ENCODE results near the gene SNTB2.
A peak's percentile ranks its signal among the peaks of the same experiment; 100 is the strongest.
"Not testable (repeated sequence)": the region's sequence is repeated elsewhere in the genome, so short reads cannot be mapped to it uniquely, and the experiment has no call there.

SNTB2 gene

DNA sequence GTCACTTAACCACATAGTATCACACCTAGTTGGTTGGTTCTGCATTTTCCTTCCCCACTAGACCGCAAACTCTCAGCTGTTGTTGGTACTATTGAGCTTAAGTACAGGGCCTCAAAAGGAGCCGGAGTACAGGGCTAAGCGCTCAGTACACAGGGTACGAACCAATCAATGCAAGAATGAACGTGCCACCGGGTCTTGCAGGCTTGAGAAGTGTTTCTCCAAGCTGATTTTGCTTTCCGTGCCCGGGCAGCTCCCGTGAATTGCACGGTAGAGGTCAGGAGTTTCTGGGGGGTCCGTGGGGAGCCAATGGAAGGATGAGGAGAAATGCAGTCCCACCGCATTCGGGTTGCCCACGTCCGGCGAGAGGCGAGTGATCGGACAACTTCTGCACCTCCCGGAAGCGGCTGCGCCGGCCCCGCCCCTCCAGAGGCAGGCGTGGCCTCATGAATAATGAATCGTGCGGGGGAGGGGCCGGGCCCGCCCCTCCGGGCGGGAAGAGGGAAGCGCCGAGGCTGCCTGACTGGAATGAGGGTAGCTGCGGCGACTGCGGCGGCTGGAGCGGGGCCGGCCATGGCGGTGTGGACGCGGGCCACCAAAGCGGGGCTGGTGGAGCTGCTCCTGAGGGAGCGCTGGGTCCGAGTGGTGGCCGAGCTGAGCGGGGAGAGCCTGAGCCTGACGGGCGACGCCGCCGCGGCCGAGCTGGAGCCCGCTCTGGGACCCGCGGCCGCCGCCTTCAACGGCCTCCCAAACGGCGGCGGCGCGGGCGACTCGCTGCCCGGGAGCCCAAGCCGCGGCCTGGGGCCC lies at the start of gene SNTB2:
Gene SNTB2 (plus strand): TSS at position 523 of the 804 bp plus-strand sequence. CDS start 3 bp downstream, at position 526.
- peak; percentile 57 to 85 for DNase-seq

DNA sequence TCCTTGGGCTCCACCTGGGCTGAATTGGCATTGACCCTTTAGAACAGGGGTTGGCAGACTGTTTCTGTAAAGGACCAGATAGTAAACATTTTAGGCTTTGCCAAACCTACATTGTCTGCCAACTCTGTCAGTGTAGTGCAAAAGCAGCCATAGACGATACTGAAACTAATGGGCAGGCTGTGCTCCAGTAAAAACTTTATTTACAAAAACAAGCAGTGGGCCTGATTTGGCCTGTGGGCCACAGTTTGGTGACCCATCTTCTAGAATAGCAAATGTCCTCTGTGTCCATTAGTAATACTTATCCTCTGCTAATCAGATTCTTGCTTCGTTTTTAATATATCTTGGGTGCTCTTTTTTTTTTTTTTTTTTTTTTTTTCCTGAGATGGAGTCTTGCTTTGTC lies 48.4 kb upstream of the SNTB2 start:
- DNase-seq, result no peak

DNA sequence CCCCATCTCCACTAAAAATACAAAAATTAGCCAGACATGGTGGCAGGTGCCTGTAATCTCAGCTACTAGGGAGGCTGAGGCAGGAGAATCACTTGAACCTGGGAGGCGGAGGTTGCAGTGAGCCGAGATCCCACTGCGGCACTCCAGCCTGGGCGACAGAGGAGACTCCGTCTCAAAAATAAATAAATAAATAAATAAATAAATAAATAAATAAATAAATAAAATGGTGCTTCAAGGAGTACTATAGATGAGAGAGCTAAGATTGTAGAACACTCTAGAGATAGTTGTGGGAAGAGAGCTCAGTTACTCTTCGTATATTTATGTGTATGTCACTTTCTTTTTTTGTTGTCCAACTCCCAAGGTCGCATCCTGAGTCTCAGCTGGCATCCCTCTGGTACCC lies 47.5 kb upstream of the SNTB2 start:
- not testable (repeated sequence) for DNase-seq

DNA sequence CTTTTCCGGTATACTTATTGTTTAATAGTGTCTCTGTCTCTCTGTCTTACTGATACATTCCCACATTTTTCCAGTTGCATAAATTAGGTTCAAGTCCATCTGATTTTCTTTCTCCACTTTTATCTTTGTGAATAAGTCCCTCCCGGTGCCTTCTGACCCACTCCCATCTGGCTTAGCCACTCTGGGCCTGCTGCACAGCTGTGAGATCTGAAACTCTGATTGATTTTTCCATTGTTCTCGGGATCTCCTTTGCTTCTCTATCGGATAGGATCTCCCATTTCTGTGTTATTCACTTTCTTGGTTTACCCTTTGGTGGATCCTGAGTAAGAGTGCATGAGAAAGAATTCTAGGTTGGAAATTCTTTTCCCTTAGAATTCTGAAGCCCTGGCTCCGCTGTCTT lies 46.0 kb upstream of the SNTB2 start:
- no peak for DNase-seq

DNA sequence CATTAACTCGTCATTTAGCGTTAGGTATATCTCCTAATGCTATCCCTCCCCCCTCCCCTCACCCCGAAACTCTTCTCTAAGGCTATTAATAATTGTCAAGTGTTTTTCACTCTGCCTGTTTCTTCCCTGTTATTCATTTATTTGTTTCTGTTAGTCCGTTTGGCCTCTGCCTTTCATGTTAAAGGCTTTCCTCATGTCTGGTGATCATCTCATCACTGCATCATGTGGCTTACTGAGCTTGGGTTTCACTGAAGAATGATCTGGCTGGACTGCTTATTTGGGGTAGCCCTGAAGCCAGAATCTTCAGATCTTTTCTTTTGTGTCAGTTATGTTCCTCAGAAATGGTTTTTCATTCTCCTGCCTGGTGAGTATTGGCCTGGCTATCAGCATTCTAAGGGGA lies 45.0 kb upstream of the SNTB2 start:
- no peak for DNase-seq

DNA sequence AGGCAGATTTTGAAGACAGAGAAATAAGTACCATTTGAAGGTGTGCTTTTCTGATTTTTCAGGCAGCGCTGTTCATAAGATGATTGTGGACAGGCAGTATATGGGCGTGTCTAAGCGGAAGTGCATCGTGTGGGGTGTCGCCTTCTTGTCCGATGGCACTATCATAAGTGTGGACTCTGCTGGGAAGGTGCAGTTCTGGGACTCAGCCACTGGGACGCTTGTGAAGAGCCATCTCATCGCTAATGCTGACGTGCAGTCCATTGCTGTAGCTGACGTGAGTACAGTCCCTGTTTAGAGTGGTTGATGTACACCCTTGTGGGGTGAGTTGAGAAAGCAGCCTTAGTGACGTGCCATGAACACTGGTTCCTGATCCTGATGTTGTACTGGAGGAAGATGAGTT lies 43.8 kb upstream of the SNTB2 start:
- DNase-seq, result no peak

DNA sequence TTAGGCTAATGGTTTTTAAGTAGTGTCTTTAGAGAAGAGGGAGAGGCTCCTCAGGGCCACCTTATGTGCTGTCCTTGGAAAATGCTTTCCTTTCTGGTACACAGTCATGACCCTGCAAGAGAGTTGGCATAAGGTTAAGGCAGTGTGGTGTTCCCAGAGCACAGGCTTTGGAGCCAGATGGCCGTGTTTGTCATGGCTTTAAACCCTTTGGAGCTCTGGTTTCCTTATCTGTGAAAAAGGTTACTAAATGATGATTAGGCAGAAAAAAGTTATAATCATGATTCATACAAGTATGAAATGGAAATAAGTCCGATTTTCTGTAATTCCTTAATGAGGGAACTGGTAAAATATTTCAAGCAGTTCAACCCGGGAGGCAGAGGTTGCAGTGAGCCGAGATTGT lies 41.3 kb upstream of the SNTB2 start:
- no peak for DNase-seq

DNA sequence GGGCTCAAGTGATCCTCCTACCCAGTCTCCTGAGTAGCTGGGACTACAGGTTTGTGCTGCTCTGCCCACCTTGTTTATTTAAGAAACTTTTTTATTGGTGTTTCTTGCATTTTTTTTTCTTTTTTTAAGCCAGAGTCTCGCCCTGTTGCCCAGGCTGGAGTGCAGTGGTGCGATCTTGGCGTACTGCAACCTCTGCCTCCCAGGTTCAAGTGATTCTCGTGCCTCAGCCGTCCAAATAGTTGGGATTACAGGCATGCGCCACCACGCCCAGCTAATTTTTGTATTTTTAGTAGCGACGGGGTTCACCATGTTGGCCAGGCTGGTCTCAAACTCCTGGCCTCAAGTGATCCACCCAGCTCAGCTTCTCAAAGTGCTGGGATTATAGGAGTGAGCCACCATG lies 37.3 kb upstream of the SNTB2 start:
- DNase-seq, result not testable (repeated sequence)

DNA sequence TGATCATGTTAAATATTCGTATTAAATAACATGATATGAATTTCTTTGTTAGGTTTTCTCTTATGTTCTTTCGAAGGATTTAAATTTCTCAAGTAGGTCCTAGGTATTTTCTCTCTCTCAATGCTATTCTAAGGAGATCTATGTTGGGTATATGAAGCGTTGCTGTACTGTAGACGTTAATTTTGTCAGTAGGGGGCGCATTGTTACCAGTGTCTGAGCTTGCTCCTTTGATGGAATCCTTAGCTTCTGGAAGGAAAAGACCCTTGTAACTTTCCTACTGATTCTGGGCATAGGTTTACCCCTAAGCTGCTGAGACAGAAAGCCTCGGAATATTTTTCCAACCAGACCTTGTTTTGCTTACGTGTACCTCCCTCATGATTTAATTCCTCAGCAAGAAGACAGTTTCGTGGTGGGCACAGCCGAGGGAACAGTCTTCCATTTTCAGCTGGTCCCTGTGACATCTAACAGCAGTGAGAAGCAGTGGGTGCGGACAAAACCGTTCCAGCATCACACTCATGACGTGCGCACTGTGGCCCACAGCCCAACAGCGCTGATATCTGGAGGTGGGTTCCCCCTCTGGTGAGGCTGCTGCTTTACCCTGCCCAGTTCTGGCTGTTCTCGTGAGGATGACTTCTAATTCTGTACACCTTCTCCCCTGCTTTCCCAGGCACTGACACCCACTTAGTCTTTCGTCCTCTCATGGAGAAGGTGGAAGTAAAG lies 36.7 kb upstream of the SNTB2 start:
- peak in 1 of 2 experiments; percentile 77 for DNase-seq

DNA sequence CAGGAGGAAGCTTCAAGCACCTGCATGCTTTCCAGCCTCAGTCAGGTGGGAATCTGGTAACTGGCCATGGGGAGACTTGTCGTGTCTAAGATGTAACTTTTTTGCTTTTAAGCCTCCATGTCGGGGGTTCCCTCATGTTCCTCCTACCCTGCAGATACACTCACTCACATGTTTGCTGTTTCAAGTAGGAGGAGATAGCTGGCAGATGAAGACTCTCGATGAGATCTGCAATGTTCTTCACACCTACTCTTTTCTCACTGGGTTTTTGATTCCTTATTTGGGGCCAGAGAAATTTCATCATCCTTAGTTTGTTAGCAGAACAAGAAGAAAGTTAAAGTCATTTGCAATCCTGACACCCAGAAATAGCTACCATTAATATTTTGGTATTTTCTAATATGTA lies 29.8 kb upstream of the SNTB2 start:
- no peak for DNase-seq

DNA sequence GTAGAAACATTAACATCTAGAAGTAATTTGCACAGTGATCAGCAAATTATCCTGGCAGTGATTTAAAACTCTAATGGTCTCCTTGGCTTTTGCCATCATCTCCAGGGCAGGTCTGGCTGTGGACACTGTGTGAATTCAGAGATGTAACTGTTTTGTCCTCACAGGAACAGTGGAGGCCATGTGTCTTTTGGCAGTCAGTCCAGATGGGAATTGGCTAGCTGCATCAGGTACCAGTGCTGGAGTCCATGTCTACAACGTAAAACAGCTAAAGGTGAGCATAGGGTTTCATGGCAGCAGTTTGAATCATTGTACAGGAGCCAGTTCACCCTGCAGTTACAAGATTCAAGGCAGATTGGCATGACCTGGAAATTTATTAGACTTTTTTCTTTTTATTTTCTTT lies 26.8 kb upstream of the SNTB2 start:
- no peak for DNase-seq

DNA sequence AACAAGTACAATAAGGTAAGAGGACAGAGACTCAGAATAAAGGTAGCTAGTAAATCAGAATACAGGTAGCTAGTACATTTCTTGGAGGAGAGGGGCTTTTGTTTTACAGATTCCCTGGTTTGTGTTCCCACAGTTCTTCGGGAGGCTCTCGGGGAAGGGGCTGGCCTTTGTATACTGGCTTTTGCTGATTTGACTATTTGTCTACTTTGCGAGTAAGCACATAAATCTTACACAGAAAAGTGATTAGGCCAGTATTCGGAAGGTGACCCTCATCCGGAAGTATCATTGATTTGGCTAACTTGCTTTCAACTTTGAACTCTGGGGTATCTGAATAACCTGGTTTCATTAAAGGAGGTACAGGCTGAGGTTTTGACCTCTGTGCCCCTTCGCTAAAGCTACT lies 21.4 kb upstream of the SNTB2 start:
- no peak for DNase-seq

DNA sequence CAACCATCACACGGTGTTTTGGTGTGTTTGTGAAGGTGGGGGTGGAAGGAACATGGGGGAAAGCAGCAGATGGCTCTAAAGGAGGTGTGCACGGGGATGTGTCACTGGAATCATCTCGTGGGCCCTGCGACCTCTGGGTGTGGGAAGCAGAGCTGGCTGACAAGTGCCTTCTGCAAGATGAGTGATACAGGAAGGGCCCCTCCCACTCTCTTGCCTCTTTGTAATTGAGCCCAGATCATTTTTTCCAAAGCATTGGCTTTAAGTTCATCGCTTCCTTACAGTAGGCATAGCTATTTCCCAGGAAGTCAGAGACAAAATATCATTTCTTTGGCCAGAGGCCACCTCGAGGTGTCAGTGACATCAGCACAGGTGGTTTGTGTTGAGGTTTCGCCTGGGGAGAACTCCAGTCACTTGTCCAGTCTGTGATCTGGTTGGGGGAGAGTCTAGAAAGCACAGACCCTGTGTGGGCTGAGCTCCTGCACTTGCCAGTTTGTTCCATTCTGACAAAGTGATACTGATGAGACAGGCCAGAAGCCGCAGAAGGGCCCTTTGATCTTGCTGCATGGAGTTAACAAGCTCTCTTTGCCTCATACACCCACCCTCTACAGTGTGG lies 20.6 kb upstream of the SNTB2 start:
- peak in 1 of 2 experiments; percentile 14 for DNase-seq

DNA sequence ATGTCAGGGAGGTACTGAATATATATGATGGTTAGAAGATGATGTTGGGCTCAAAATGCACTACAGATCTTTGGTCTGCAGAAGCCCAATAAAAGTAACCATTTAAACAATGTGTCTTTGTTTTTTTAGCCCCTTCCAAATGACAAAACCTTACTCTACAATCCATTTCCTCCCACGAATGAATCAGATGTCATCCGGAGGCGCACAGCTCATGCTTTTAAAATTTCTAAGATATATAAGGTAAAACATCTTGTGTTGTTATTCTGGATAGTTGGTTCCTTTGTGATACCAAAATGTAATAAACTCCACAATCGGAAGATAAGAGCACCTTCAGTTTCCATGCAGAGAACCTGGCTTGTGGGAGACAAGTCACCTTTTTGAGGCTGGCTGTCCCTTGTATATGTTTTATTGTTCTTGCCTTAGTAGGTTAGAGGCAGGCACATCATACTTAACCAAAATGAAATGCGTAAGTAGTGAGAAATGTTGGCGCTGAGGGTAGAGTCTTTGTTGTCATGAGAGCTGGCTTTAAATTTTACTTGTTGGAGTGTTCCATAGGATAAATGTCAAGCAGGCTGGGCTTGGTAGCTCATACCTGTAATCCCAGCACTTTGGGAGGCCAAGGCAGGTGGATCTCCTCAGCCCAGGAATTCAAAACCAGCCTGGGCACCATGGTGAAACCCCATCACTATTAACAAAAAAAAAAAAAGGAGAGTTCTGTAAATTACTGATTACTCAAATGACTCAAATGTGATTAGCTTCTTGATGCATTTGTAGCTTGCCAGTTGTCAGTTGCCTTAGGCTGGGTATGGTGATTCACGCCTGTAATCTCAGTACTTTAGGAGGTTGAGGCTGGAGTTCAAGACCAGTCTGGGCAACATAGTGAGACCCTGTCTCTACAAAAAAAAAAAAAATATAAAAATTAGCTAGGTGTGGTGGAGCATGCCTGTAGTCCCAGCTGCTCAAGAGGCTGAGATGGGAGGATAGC lies 19.7 kb upstream of the SNTB2 start:
- no peak for DNase-seq

DNA sequence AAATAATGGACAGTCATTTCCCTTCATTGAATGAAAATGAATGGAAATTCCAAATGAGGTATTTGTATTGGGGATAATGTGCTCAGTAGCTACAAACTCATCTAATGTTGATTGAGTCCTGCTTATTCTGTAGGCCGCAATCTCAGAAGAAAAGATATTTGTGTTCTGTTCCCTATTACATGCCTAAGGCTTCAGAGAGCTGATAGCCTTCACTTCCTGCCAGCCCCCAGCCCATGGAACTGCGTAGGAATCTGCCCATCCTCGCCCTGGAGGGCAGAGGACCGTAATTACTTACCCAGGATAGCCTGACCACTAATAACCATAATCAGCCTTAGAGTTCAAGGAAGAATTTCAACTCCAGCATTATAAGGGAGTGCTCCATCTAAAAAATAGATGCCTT lies 17.9 kb upstream of the SNTB2 start:
- DNase-seq, result no peak

DNA sequence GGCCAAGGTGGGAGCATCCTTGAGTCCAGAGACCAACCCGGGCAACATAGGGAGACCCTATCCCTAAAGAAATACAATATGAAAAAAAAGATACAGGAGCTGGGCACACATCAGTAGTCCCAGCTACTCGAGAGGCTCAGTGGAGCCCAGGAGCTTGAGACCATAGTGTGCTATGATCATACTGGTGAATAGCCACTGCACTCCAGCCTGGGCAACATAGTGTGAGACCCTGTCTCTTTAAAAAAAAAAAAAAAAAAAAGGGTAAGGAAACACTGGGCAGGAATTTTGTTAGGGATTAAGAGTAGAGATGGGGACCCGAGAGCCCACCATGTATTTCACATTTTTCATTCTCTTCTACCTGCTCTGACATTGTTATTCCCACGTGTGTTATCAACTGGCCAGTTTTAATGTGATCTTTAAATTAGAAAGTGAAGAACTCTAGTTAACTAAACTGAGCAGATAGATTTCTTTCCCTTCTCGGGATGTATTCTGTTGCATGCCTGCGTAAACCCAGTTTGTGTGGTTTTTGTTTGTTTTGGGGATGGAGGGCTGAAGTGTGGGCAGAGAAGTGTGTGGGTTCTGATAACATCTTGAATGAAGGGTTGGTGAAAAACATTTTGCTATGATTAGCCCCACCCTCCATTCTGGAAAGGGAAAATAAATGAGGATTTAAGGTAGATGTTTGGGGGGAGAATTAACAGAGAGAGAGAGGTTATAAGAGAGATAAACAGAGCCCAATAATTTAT lies 17.2 kb upstream of the SNTB2 start:
- DNase-seq, result no peak

DNA sequence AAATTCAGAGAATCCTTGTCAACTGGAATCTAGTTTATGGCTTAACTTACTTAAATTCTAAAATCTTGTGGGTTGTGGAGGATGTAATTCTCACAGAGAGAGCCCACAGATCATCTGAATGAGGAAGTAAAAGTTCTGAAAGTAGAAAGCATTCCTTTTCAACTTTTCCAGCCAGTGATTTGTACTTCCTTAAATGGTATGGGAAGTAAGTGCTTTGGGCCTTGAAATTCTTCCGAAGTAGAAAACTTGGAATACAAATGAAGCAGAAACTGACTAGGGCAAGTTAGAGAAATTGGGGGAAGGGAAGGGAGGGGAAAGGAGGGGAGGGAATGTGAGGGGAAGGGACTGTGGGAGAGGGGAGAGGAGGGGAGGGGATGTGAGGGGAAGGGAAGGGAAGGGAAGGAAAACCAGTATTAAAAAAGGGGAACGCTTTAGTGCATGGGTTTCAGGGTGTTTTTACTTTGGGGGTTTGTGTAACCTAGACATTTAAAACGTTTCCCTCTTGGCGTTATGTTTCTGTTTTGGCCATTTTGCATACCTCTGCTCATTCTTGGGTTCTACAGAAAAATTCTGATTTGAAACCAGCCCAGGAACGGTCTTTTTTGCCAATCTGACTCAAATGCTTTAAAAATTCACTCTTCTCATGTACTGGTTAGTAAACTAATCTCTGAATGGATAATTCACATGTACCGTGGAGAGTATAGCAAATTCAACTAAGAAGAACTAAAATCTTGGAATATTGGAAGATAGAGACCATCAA lies 15.5 kb upstream of the SNTB2 start:
- no peak for DNase-seq

DNA sequence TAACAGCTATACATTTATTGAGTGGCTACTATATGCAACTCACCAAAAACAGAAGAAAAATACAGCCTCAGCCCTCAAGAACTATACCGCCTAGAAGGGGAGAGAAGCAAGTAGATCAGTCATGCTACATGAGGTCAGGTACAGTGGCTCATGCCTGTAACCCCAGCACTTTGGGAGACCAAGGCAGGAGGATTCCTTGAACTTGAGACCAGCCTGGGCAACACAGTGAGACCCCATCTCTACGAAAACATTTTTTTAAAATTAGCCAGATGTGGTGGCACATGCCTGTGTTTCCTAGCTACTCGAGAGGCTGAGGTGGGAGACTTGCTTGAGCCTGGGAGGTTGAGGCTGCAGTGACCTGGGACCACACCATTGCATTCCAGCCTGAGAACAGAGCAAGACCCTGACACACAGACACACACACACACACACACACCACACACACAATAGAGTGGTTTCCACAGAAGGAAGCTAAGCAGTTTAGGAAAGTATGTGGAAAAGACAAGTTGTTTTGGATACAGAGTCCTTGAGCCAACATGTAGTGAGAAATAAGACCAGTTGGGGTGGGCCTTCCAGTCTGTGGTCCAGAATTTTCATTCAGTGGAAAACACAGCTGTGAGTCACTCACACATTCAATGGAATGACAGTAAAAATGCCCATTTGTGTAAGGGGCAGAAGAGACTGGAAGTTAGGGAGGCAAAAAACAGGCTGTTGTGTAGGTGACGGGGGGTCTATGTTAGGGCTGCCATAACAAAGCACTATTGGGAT lies 10.7 kb upstream of the SNTB2 start:
- DNase-seq, result no peak

DNA sequence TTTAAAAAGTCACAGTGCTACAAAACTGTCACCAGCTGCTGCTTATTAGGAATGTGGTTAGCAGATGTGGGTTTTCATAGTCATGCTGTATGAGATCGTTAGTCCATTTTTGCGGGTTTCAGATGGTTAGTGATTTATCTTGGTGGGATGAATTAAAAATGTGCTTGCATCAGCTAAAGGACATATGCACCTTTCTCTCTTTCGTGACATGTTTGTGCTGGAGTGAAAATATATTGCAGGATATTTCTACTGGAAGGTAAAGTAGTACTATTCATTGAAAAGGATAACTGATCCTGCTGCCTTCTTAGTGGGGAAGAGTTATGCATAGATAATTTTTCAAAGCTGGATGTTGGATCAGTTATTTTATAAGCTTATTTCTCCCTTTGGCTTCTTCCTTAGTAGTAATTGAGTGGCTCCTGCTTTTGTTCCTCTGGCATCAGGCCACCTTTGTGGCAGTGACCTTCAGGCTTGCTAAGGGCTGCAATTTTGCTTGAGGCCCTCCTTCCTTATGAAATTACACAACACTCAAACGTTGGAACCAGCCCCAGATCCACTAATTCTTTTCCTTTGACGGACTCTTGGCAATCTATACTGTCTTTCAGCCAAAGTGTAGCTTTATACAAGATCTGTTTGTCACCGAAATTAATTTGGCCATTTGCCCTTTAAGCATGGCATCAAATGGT lies 7.5 kb upstream of the SNTB2 start:
- DNase-seq, result peak in 1 of 2 experiments; percentile 18

DNA sequence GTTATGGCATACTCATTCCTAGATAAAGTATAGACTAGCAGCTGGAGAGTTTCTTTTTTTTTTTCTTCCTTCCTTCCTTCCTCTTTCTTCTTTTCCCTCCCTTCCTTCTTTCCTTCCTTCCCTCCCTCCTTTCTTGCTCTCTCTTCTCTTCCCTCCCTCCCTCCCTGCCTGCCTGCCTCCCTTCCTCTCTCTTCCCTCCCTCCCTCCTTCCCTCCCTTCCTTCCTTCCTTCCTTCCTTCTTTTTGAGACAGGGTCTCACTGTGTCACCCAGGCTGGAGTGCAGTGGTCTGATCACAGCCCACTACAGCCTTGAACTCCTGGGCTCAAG lies 7.0 kb upstream of the SNTB2 start:
- DNase-seq, result no peak

Data from SW 1271 (cell line).